ENCODE measurements around the gene FRMD4A.

Gene FRMD4A

DNA sequence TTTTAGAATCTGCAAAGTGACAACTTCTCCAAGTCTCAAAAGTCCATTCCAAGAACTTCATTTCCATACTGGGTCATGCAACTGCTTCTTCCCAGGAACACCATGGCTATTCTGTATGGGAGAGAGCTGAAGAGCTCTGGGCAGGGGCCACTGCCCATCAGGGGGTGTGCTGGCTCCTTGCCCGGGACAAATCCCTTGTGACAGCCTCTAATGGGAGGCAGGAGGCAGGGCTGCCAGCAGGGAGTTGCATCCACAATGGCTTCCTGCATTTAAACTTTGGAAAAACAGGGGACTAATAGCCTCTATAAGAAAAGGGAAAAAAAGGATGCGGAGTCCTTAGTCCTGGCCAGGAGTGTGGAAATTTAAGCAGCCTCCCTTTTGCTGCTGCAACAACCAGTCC lies 18.4 kb upstream of the FRMD4A start:
- no peaks in the 10 kb centered on the region for H3K9me3 ChIP-seq (ENCODE audit: control insufficient read depth, insufficient read depth, low read length)
- H3K27ac ChIP-seq (ENCODE audit: low read depth, low read length) = no peak overlapping the region
- no peak overlapping the region for H3K4me3 ChIP-seq (ENCODE audit: low read length)
- no peaks in the 10 kb centered on the region for H3K9me2 ChIP-seq (replicated peaks; ENCODE audit: control insufficient read depth, low read length)
- H4K20me1 ChIP-seq (ENCODE audit: control insufficient read depth, insufficient read depth, low read depth, low read length) = no peaks in the 10 kb centered on the region
- H3F3A ChIP-seq (ENCODE audit: control insufficient read depth, insufficient read depth) = no peaks in the 10 kb centered on the region
- H3K36me3 ChIP-seq (ENCODE audit: control insufficient read depth, low read length) = no peaks in the 10 kb centered on the region
- TF ChIP-seq EZH2phosphoT487 (IDR thresholded peaks at IDR 0.05; ENCODE audit: borderline replicate concordance, low read length) = no peak
- TF ChIP-seq, protein P1, sequence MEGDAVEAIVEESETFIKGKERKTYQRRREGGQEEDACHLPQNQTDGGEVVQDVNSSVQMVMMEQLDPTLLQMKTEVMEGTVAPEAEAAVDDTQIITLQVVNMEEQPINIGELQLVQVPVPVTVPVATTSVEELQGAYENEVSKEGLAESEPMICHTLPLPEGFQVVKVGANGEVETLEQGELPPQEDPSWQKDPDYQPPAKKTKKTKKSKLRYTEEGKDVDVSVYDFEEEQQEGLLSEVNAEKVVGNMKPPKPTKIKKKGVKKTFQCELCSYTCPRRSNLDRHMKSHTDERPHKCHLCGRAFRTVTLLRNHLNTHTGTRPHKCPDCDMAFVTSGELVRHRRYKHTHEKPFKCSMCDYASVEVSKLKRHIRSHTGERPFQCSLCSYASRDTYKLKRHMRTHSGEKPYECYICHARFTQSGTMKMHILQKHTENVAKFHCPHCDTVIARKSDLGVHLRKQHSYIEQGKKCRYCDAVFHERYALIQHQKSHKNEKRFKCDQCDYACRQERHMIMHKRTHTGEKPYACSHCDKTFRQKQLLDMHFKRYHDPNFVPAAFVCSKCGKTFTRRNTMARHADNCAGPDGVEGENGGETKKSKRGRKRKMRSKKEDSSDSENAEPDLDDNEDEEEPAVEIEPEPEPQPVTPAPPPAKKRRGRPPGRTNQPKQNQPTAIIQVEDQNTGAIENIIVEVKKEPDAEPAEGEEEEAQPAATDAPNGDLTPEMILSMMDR (IDR thresholded peaks at IDR 0.05; ENCODE audit: low read depth, low read length, poor library complexity, severe bottlenecking) = no peak
- H3K4me2 ChIP-seq (ENCODE audit: low read length) = no peak overlapping the region
- H3K4me1 ChIP-seq (ENCODE audit: control insufficient read depth, low read length) = no peaks in the 10 kb centered on the region
- H3K79me2 ChIP-seq (ENCODE audit: control insufficient read depth, low read length) = no peaks in the 10 kb centered on the region
- peaks cover 29% of the 10 kb centered on the region for H3K27me3 ChIP-seq (ENCODE audit: control insufficient read depth, low read length)

DNA sequence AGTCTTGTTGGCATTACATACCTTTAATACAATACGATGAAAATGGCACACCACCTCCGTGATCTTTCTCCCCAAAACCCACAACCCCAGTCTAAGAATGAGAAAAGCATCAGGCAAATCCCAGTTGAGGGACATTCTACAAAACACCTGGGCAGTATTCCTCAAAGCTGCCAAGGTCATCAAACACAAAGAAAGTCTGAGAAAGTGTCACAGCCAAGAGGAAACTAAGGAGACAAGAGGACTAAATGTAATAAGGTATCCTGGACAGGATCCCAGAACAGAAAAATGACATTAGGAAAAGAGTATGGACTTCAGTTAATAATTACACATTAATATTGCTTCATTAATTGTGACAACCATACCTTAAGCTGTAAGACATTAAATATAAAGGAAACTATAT lies 14.5 kb upstream of the FRMD4A start:
- no peaks in the 10 kb centered on the region for H3K79me2 ChIP-seq (ENCODE audit: control insufficient read depth, low read length)
- no peak overlapping the region for H3K4me2 ChIP-seq (ENCODE audit: low read length)

DNA sequence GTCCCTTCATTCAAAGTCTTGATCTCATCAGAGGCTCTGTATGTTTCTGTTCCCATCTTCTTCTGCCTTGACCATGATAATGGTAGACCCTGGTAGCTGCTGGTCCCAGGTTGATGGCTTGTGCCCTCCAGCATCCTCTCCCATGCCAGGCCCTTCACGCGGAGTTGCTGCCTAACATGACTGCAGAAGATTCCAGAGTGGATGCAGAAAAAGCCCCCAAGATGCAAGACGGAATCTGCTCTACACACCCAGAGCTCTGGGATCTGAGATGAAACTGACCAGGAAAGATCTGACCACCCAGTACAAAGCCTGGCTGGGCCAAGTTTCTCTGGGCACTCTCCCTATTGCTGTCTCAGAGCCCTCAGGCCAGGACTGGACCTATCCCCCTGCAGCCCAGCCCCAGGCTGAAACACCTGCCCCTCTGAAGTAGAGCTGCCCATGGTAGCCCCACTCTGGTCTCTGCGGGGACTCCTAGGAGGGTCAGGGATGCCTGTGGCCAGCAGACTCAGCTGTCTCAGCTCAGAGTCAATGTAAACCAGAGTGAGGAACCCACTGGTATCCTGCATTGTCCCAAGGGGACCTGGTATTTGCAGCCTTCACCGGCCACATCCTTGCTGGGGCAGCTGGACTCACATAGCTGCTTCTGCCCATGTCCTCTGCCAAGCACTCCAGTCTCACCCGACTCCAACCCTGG lies 9.5 kb upstream of the FRMD4A start:
- Histone ChIP-seq H3F3A (ENCODE audit: control insufficient read depth, insufficient read depth) (no peaks in the 10 kb centered on the region), H4K20me1 (ENCODE audit: control insufficient read depth, insufficient read depth, low read depth, low read length) (no peaks in the 10 kb centered on the region), H3K27me3 (ENCODE audit: control insufficient read depth, low read length) (peaks cover 25% of the 10 kb centered on the region), H3K4me2 (ENCODE audit: low read length) (no peak overlapping the region), H3K9me2 (replicated peaks; ENCODE audit: control insufficient read depth, low read length) (no peaks in the 10 kb centered on the region), H3K9me3 (ENCODE audit: control insufficient read depth, insufficient read depth, low read length) (no peaks in the 10 kb centered on the region), H3K27ac (ENCODE audit: low read depth, low read length) (no peak overlapping the region), H3K36me3 (ENCODE audit: control insufficient read depth, low read length) (no peaks in the 10 kb centered on the region), H3K79me2 (ENCODE audit: control insufficient read depth, low read length) (no peaks in the 10 kb centered on the region), H3K4me1 (ENCODE audit: control insufficient read depth, low read length) (no peaks in the 10 kb centered on the region), H3K4me3 (ENCODE audit: low read length) (no peak overlapping the region)
- TF ChIP-seq, protein P1 (IDR thresholded peaks at IDR 0.05; ENCODE audit: low read depth, low read length, poor library complexity, severe bottlenecking) = no peak
- TF ChIP-seq EZH2phosphoT487 (IDR thresholded peaks at IDR 0.05; ENCODE audit: borderline replicate concordance, low read length) = no peak

More for the DNA sequence above, 14.5 kb upstream of the FRMD4A start:
- Histone ChIP-seq H4K20me1 (ENCODE audit: control insufficient read depth, insufficient read depth, low read depth, low read length) (no peaks in the 10 kb centered on the region), H3K27ac (ENCODE audit: low read depth, low read length) (no peak overlapping the region), H3K4me3 (ENCODE audit: low read length) (no peak overlapping the region), H3K4me1 (ENCODE audit: control insufficient read depth, low read length) (no peaks in the 10 kb centered on the region), H3K9me2 (replicated peaks; ENCODE audit: control insufficient read depth, low read length) (no peaks in the 10 kb centered on the region), H3K27me3 (ENCODE audit: control insufficient read depth, low read length) (peaks cover 29% of the 10 kb centered on the region), H3F3A (ENCODE audit: control insufficient read depth, insufficient read depth) (no peaks in the 10 kb centered on the region), H3K9me3 (ENCODE audit: control insufficient read depth, insufficient read depth, low read length) (no peaks in the 10 kb centered on the region), H3K36me3 (ENCODE audit: control insufficient read depth, low read length) (no peaks in the 10 kb centered on the region)
- no peak for TF ChIP-seq EZH2phosphoT487 (IDR thresholded peaks at IDR 0.05; ENCODE audit: borderline replicate concordance, low read length)
- TF ChIP-seq, protein P1 (IDR thresholded peaks at IDR 0.05; ENCODE audit: low read depth, low read length, poor library complexity, severe bottlenecking) = no peak
